Measurements from ENCODE around the gene RECQL5.

- TF ChIP-seq POLR2AphosphoS5 (IDR thresholded peaks at IDR 0.05) (no peak), CTCF (IDR thresholded peaks at IDR 0.05) (no peak)
Observed at GRCh38 chr17:75698659-75699058, 31.7 kb upstream of the RECQL5 start.

Data from sigmoid colon (tissue), 4 donors.